IPS-NIHi11 (cell line): ENCODE measurements around the gene PEAK3.

ENCODE experiments used
- DNase-seq: peaks from one replicate; pipeline ENCODE4 v3.0.0; 2012; ENCODE audit warnings: mixed read lengths, low spot score

The PEAK3 gene

GRCh38 chr19:2315121-2315817, 33.3 kb upstream of the PEAK3 start:
- no peak for DNase-seq

- DNase-seq, result no peak
Observed at GRCh38 chr19:2312820-2313501, 31.0 kb upstream of the PEAK3 start.

GRCh38 chr19:2311093-2311492, 29.1 kb upstream of the PEAK3 start:
- no peak for DNase-seq

GRCh38 chr19:2309734-2310362, 27.9 kb upstream of the PEAK3 start:
- no peak for DNase-seq

GRCh38 chr19:2308114-2308556, 26.2 kb upstream of the PEAK3 start, which contains the start of gene LINGO3:
Gene LINGO3, minus strand, starts transcription at chr19:2308154. Its CDS starts 16,378 bp downstream, at chr19:2291776.
- peak; percentile 80 for DNase-seq

GRCh38 chr19:2307518-2308012, 25.6 kb upstream of the PEAK3 start:
- DNase-seq, result no peak

GRCh38 chr19:2306971-2307370, 25.0 kb upstream of the PEAK3 start:
- no peak for DNase-seq

GRCh38 chr19:2306281-2306806, 24.4 kb upstream of the PEAK3 start:
- DNase-seq, result no peak

- DNase-seq, result no peak
Observed at GRCh38 chr19:2305452-2306280, 23.7 kb upstream of the PEAK3 start.

- no peak for DNase-seq
Observed at GRCh38 chr19:2303211-2303798, 21.3 kb upstream of the PEAK3 start.

- DNase-seq, result peak; percentile 77
Observed at GRCh38 chr19:2302319-2303210, 20.6 kb upstream of the PEAK3 start.

GRCh38 chr19:2300533-2300932, 18.6 kb upstream of the PEAK3 start:
- DNase-seq, result no peak

GRCh38 chr19:2296141-2296540, 14.2 kb upstream of the PEAK3 start:
- no peak for DNase-seq

- no peak for DNase-seq
Observed at GRCh38 chr19:2294687-2295335, 12.8 kb upstream of the PEAK3 start.

- peak; percentile 84 for DNase-seq
Observed at GRCh38 chr19:2291185-2291751, 9.3 kb upstream of the PEAK3 start.

GRCh38 chr19:2290441-2291184, 8.6 kb upstream of the PEAK3 start:
- DNase-seq, result peak; percentile 63

- DNase-seq, result no peak
Observed at GRCh38 chr19:2289714-2290435, 7.9 kb upstream of the PEAK3 start.
